Activated naive CD8-positive, alpha-beta T cell treated with anti-CD3 and anti-CD28 coated beads, Interleukin-2, amount 50 U/mL, for 24 hours (primary cell): Measurements from ENCODE around the gene PCSK4.
A peak's percentile ranks its signal among the peaks of the same experiment; 100 is the strongest.

Source experiments
- ATAC-seq: fragments of 150-1000 bp; cut with Tn5 transposase; one replicate; pipeline ENCODE4 v1.10.0; 2021
- DNase-seq: peaks from one replicate; pipeline ENCODE4 v3.0.0; 2021
- H3K27ac Mint-ChIP-seq: one replicate; pipeline ENCODE4 v1.8.0; 2021; ENCODE audit warnings: mild to moderate bottlenecking, mixed read lengths
- H3K27me3 Mint-ChIP-seq: one replicate; pipeline ENCODE4 v1.8.0; 2021; ENCODE audit warnings: mixed read lengths
- H3K36me3 Mint-ChIP-seq: one replicate; pipeline ENCODE4 v1.8.0; 2021; ENCODE audit warnings: low read depth, mixed read lengths
- H3K4me1 Mint-ChIP-seq: one replicate; pipeline ENCODE4 v1.8.0; 2021; ENCODE audit warnings: mixed read lengths
- H3K4me3 Mint-ChIP-seq: one replicate; pipeline ENCODE4 v1.8.0; 2021; ENCODE audit warnings: mild to moderate bottlenecking, moderate library complexity, mixed read lengths
- H3K9me3 Mint-ChIP-seq: one replicate; pipeline ENCODE4 v1.8.0; 2021; ENCODE audit warnings: mixed read lengths

The PCSK4 gene

DNA sequence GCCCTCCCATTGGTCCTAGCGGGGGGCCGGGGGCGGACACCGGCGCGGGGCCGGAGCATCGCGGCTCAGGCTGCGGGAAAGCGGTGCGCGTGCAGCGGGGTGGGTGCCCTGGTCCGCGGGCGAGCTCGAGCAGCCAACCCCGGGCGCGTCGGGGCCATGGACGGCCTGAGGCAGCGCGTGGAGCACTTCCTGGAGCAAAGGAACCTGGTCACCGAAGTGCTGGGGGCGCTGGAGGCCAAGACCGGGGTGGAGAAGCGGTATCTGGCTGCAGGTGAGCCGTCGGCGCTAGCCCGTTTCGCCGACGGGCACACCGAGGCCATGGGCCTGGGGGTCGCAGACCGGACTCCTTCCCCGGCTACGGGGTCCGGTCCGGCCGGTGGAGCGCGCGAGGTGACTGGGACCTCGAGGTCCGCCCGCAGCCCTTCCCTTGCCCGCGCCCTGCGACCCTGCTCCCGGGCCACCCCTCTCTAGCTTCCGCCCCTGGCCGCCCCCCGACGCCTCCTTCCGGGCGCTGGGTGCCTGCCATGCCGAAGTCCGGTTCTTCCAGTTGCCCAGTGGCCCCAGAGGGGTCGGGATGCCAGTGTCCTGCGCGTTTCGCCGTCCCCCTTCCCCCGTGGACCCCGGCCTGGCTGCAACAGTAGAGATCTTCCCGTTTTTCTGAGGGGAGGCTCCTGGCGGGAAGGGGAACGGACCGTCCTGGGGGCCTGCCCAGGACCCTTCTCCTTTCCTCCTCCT is 1.1 kb upstream of the PCSK4 start, which contains the start of gene REEP6:
REEP6 (plus strand) TSS at position 68 of the 735 bp plus-strand sequence; CDS start at position 157, 89 bp downstream.
- Mint-ChIP-seq H3K27ac (peak within 1 kb of the TSS; percentile 94), H3K27me3 (peaks cover 6% of the 10 kb centered on the region), H3K9me3 (no peaks in the 10 kb centered on the region), H3K4me3 (peak within 1 kb of the TSS; percentile 84), H3K4me1 (peaks cover 12% of the 10 kb centered on the region), H3K36me3 (no peaks in the 10 kb centered on the region)
- DNase-seq (no peak), ATAC-seq (no peak)

DNA sequence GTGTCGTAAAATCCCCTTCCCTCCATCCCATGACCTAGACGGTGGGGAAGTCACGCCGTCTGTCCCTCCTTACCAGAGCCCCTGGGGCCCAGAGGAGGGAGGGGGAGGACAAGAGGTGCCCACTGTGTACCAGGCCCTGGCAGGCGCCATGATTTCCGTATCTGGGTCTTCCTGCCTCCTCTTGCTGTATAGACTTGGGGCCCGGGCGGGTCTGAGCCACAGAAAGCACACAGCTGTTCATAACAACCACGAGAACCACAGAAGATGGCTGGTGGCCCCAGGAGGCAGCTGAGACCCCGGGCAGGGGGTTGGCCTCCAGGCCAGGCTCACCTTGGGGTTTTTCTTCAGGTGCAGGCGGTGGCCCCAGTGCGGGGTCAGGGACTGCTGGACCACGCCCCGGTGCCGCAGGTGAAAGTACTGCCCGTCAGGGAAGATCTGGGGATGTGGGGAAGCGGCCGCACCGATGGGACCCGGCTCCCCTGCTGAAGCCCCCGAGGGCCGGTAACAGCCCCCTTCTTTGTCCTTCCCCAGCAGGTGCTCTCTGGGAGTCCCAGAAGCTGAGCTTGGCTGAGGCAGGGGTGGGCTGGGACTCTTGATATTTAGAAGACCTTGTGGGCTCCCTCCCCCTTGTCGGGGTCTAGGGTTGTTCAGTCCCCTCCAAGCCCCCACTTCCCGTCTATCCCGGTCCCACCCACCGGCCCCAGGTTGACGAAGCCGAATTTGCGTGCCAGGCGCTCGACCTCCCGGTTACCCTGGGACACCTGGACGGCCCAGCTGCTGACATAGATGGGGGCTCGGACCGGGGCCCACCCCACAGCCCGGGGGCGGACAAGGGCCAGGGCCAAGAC is 463 bp downstream of the PCSK4 start:
- DNase-seq = no peak
- no peaks in the 10 kb centered on the region for H3K36me3 Mint-ChIP-seq
- peaks cover 12% of the 10 kb centered on the region for H3K4me1 Mint-ChIP-seq
- no peak overlapping the region for H3K4me3 Mint-ChIP-seq
- H3K27ac Mint-ChIP-seq = no peak overlapping the region
- H3K9me3 Mint-ChIP-seq = no peaks in the 10 kb centered on the region
- peaks cover 6% of the 10 kb centered on the region for H3K27me3 Mint-ChIP-seq
- no peak for ATAC-seq

- H3K4me1 Mint-ChIP-seq = peaks cover 12% of the 10 kb centered on the region
- DNase-seq (no peak), ATAC-seq (no peak)
- H3K4me3 Mint-ChIP-seq = no peak overlapping the region
- H3K36me3 Mint-ChIP-seq = no peaks in the 10 kb centered on the region
- H3K9me3 Mint-ChIP-seq = no peaks in the 10 kb centered on the region
- peaks cover 6% of the 10 kb centered on the region for H3K27me3 Mint-ChIP-seq
- no peak overlapping the region for H3K27ac Mint-ChIP-seq
Measured at GRCh38 chr19:1488282-1488601, 1.9 kb downstream of the PCSK4 start.

DNA sequence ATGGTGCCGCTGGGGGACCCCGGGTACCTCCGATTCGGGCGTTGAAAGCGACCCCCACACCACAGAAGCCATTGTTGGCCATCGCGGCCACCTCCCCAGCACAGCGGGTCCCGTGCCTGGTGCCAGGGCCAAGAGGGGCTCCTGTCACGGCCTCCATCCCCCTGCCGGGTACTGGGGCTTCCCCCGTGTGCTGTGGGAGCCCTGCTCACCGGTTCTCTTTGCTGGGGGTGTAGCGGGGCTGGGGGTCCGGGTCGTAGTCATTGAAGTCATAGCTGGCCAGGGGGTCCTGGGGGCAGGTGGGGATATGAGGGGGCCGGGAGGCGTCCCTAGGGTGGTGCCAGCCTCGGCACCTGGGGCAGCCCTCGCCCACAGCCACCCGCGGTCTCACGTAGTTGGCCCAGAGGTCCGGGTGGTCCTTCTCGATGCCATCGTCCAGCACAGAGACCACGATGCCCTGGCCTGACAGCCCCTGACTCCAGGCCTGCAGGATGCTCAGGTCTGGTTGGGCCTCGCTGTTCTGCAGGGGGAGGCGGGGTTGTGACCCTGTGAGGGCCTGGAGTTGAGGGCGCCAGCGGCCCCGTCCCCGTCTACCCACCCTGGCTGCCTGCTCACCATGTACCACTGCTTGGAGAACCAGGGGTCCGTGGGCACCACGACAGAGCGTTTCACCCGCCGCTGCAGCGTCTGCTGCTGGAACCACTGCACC is 2.4 kb downstream of the PCSK4 start:
- Mint-ChIP-seq H3K9me3 (no peaks in the 10 kb centered on the region), H3K36me3 (no peaks in the 10 kb centered on the region), H3K4me3 (no peak overlapping the region), H3K27me3 (peaks cover 6% of the 10 kb centered on the region), H3K27ac (no peak overlapping the region), H3K4me1 (peaks cover 12% of the 10 kb centered on the region)
- DNase-seq = no peak
- no peak for ATAC-seq

DNA sequence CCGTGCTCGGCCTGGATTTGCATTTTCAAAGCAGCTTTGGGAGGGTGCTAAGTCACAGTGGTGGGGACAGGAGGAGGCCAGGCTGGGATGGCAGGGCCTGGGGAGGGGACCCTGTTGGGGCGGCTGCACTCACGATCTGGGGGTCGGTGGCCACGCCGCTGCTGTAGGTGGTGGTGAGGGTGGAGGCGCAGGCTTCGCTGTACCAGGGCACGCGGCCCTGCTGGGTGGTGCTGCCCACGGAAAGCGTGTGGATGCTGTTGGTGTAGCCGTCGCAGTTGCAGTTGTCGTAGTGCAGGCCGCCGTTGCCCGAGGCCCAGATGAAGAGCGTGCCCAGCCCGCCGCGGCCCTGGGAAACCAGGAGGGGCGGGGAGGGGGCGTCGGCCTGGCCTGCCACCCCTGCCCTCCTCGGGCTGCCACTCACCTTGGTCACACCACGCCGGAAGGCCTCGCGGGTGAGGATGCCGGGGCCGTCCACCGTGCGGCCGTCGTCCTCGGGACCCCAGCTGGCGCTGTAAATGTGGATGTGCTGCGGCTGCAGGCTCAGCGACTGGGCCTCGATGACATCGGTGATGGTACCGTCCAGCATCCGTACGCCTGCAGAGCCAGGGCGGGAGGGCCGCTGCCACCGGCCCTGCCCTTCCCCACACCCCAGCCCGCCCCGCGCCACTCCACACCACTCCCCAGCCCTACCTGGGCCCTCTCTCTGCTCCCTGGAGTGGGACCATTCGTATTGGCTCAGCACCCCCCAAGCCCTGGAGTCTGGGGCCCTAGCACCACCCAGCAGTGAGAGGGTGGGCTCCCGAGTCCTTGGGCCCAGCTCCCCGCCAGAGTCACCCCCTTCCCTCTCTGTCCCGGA is 3.2 kb downstream of the PCSK4 start:
- ATAC-seq (no peak), DNase-seq (no peak)
- no peak overlapping the region for H3K27ac Mint-ChIP-seq
- H3K4me3 Mint-ChIP-seq = no peak overlapping the region
- peaks cover 12% of the 10 kb centered on the region for H3K4me1 Mint-ChIP-seq
- peaks cover 6% of the 10 kb centered on the region for H3K27me3 Mint-ChIP-seq
- no peaks in the 10 kb centered on the region for H3K36me3 Mint-ChIP-seq
- H3K9me3 Mint-ChIP-seq = no peaks in the 10 kb centered on the region

GRCh38 chr19:1483979-1484428 is 6.1 kb downstream of the PCSK4 start:
- no peak for ATAC-seq

DNA sequence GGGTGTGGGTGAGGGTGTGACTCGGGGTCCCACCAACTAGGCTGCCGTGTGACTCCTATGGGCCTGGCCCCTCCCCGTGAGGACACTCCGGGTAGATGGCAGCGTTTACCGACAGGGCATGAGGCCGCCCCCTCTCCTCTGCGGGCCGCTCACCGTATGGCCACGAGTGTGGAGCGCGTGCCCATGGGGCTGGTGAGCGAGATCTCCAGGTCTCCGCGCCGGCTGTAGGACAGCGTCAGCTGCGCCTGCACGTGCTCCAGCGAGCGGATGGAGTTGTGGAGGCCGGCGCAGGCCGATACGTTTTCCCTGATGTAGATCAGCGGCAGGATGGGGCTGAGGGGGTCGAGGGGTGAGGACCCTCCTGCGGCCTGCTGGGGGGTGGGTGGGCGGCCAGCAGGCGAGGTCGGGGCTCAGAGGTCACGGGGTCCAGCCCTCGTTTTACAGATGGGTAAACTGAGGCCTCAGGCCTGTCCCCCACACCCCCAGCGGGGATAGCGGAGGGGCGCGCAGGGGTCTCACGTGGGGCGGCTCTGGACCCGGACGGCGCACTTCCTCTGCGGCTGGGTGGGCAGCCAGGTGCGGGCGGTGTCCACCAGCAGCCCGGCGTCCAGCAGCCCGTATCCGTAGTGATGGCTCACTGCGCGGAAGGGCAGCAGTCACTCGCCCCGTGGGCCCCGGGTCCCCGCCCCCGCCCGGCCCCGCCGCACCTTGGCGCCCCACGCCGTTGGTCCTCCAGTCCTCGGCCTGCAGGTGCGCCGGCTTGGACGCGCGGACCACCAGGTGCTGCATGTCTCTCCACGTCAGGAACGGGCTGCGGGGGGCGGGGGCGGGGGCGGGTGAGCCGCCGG is 6.8 kb downstream of the PCSK4 start:
- Mint-ChIP-seq H3K36me3 (peaks cover 1% of the 10 kb centered on the region), H3K27me3 (no peaks in the 10 kb centered on the region), H3K9me3 (no peaks in the 10 kb centered on the region), H3K27ac (no peak overlapping the region), H3K4me1 (peaks cover 6% of the 10 kb centered on the region), H3K4me3 (no peak overlapping the region)
- DNase-seq (no peak), ATAC-seq (no peak)

More at GRCh38 chr19:1483979-1484428, 6.1 kb downstream of the PCSK4 start:
- no peak for DNase-seq
- Mint-ChIP-seq H3K4me3 (no peak overlapping the region), H3K36me3 (peaks cover under 1% of the 10 kb centered on the region), H3K27ac (no peak overlapping the region), H3K9me3 (no peaks in the 10 kb centered on the region), H3K27me3 (no peaks in the 10 kb centered on the region), H3K4me1 (peaks cover 6% of the 10 kb centered on the region)

- no peaks in the 10 kb centered on the region for H3K27me3 Mint-ChIP-seq
- no peak overlapping the region for H3K27ac Mint-ChIP-seq
- ATAC-seq (no peak), DNase-seq (no peak)
- peaks cover 1% of the 10 kb centered on the region for H3K36me3 Mint-ChIP-seq
- no peaks in the 10 kb centered on the region for H3K9me3 Mint-ChIP-seq
- no peak overlapping the region for H3K4me3 Mint-ChIP-seq
- peaks cover 7% of the 10 kb centered on the region for H3K4me1 Mint-ChIP-seq
Measured at GRCh38 chr19:1482361-1483130, 7.6 kb downstream of the PCSK4 start.

- Mint-ChIP-seq H3K36me3 (peaks cover 5% of the 10 kb centered on the region), H3K27me3 (no peaks in the 10 kb centered on the region), H3K27ac (no peak overlapping the region), H3K4me3 (no peak overlapping the region), H3K4me1 (peaks cover 13% of the 10 kb centered on the region), H3K9me3 (no peaks in the 10 kb centered on the region)
- ATAC-seq (no peak), DNase-seq (no peak)
Measured at GRCh38 chr19:1481893-1482360, 8.2 kb downstream of the PCSK4 start.

DNA sequence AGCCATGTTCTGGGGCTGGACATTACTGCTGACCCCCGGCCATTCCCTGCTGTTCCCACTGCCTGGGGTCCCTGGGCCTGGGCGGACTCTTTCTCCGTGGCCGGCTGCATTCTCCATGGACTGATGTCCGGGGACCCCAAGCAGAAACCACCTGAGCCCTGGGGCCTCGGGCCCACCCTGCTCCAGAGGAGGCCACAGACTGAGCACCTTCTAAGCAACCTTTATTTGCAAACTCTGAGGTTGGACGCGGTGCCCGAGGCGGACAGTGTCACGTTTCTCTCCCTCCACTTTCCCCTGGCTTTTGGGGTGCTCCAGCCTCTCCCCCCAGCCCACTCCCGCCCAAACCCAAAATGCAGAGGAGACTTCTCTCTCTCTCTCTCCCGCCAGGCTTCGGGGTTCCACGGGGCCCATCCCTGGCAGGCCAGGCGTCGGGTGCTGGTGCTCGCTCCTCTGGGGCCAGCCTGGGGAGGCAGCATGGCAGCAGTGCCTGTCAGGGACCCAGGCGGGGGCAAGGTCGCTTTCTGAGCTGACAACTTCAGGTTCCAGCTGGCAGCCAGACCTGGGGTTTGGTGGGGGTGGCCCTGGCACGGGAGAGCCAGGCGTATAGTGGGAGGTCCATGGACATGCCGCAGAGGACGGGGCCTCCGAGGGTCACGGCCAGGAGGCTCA is 8.8 kb downstream of the PCSK4 start:
- DNase-seq = no peak
- no peak for ATAC-seq
- H3K27ac Mint-ChIP-seq = no peak overlapping the region
- H3K4me3 Mint-ChIP-seq = no peak overlapping the region
- H3K36me3 Mint-ChIP-seq = peaks cover 5% of the 10 kb centered on the region
- H3K27me3 Mint-ChIP-seq = no peaks in the 10 kb centered on the region
- H3K9me3 Mint-ChIP-seq = no peaks in the 10 kb centered on the region
- peaks cover 14% of the 10 kb centered on the region for H3K4me1 Mint-ChIP-seq

GRCh38 chr19:1478934-1479707 is 11.0 kb downstream of the PCSK4 start, which contains the start of gene C19orf25:
Gene C19orf25 (minus strand): TSS chr19:1479215. CDS start chr19:1478903, 312 bp downstream.
- H3K36me3 Mint-ChIP-seq = peaks cover 5% of the 10 kb centered on the region
- peak within 1 kb of the TSS; percentile 97 for H3K27ac Mint-ChIP-seq

More at GRCh38 chr19:1478934-1479707, 11.0 kb downstream of the PCSK4 start, which contains the start of gene C19orf25:
- Mint-ChIP-seq H3K9me3 (no peaks in the 10 kb centered on the region), H3K27me3 (no peaks in the 10 kb centered on the region), H3K4me3 (peak within 1 kb of the TSS; percentile 98), H3K4me1 (peaks cover 14% of the 10 kb centered on the region)
- ATAC-seq = peak; percentile 96
- DNase-seq = peak; percentile 95
